Measurements from ENCODE around the gene SRRD.
"Not testable (repeated sequence)": the region's sequence is repeated elsewhere in the genome, so short reads cannot be mapped to it uniquely, and the experiment has no call there.

SRRD gene

GRCh38 chr22:26483439-26484359, at the start of gene SRRD, which contains the start of gene HPS4:
SRRD (plus strand) TSS chr22:26483877; CDS start chr22:26483891, 14 bp downstream.
HPS4 (minus strand) TSS chr22:26483783; CDS start chr22:26481762, 2,021 bp downstream.
- no peak for TF ChIP-seq CTCF (IDR thresholded peaks at IDR 0.05; ENCODE audit: low read depth, low read length, missing control alignments)
- H3K4me3 ChIP-seq (ENCODE audit: low read depth, low read length), result peak within 1 kb of the TSS; percentile 96

GRCh38 chr22:26435327-26436093, 48.2 kb upstream of the SRRD start:
- no peak for DNase-seq (ENCODE audit: low read depth)
- no peak for TF ChIP-seq CTCF (IDR thresholded peaks at IDR 0.05; ENCODE audit: low read depth, low read length, missing control alignments)

More at GRCh38 chr22:26483439-26484359, at the start of gene SRRD, which contains the start of gene HPS4:
- peak; percentile 62 for DNase-seq (ENCODE audit: low read depth)

GRCh38 chr22:26436903-26437515, 46.7 kb upstream of the SRRD start:
- no peak for TF ChIP-seq CTCF (IDR thresholded peaks at IDR 0.05; ENCODE audit: low read depth, low read length, missing control alignments)
- H3K4me3 ChIP-seq (ENCODE audit: low read depth, low read length), result no peak overlapping the region
- no peak for DNase-seq (ENCODE audit: low read depth)

More at GRCh38 chr22:26435327-26436093, 48.2 kb upstream of the SRRD start:
- no peak overlapping the region for H3K4me3 ChIP-seq (ENCODE audit: low read depth, low read length)

- no peak for DNase-seq (ENCODE audit: low read depth)
- H3K4me3 ChIP-seq (ENCODE audit: low read depth, low read length), result no peak overlapping the region
- no peak for TF ChIP-seq CTCF (IDR thresholded peaks at IDR 0.05; ENCODE audit: low read depth, low read length, missing control alignments)
These were observed 45.8 kb upstream of the SRRD start for GRCh38 chr22:26437694-26438392.

- DNase-seq (ENCODE audit: low read depth), result not testable (repeated sequence)
These were observed 44.9 kb upstream of the SRRD start for GRCh38 chr22:26438776-26439175.

GRCh38 chr22:26439559-26439958, 44.1 kb upstream of the SRRD start:
- TF ChIP-seq CTCF (IDR thresholded peaks at IDR 0.05; ENCODE audit: low read depth, low read length, missing control alignments), result no peak
- DNase-seq (ENCODE audit: low read depth), result no peak

More at GRCh38 chr22:26438776-26439175, 44.9 kb upstream of the SRRD start:
- H3K4me3 ChIP-seq (ENCODE audit: low read depth, low read length), result not testable (repeated sequence)

More at GRCh38 chr22:26439559-26439958, 44.1 kb upstream of the SRRD start:
- H3K4me3 ChIP-seq (ENCODE audit: low read depth, low read length), result no peak overlapping the region
